ENCODE data around the gene NHP2. TPM values are rescaled to one million over a fixed set of nuclear protein-coding genes. Genes with fewer than 3 reads are reported as not detected.

Gene NHP2
- total and polyA plus RNA-seq, 8 donors = 4.0 to 182 (median 82.6) TPM

DNA sequence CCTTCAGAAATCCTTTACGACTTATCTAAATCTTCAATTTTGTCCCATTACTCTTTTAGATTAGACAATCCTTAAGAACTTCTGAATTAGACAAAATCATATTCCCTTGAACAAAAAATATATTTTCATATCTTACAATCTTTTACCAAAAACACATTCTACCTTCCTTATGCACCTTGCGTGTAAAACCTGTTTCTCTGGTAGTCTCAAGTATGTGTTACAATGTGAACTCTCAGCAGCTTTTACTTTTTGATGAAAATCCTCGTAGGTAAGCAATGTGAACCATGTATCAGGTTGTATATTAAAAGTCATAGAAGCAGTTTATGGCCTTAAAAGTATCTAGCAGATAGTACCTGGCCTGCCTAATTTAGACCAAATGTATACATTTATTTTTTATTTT is 20.8 kb upstream of the NHP2 start:
- H3K27ac ChIP-seq = no peak overlapping the region

DNA sequence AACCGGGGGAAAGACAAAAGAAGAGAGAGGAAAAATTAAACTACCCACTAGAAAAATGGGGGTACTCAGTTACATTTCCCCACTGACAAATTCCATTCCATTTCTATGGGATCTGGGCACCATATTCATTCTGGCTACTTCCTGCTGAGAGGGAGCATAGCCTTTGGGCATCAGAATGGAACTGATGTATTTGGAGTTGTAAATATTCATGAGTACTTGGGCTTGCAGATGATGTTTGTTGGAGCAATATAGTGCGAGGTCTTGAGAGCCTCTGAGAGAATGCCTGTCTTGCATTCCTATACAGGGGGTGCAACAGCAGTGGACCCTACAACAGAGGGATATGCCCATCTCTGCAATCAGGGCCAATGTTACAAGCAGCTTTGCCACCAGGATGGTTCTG is 16.8 kb upstream of the NHP2 start:
- TF ChIP-seq POLR2AphosphoS5 (IDR thresholded peaks at IDR 0.05) (no peak), POLR2A (IDR thresholded peaks at IDR 0.05) (no peak), EP300 (IDR thresholded peaks at IDR 0.05) (no peak)
- TF ChIP-seq, protein P1, sequence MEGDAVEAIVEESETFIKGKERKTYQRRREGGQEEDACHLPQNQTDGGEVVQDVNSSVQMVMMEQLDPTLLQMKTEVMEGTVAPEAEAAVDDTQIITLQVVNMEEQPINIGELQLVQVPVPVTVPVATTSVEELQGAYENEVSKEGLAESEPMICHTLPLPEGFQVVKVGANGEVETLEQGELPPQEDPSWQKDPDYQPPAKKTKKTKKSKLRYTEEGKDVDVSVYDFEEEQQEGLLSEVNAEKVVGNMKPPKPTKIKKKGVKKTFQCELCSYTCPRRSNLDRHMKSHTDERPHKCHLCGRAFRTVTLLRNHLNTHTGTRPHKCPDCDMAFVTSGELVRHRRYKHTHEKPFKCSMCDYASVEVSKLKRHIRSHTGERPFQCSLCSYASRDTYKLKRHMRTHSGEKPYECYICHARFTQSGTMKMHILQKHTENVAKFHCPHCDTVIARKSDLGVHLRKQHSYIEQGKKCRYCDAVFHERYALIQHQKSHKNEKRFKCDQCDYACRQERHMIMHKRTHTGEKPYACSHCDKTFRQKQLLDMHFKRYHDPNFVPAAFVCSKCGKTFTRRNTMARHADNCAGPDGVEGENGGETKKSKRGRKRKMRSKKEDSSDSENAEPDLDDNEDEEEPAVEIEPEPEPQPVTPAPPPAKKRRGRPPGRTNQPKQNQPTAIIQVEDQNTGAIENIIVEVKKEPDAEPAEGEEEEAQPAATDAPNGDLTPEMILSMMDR (IDR thresholded peaks at IDR 0.05) = no peak
- Histone ChIP-seq H3K4me1 (no peaks in the 10 kb centered on the region), H3K9me3 (no peaks in the 10 kb centered on the region), H3K4me3 (no peak overlapping the region), H3K27ac (no peak overlapping the region), H3K27me3 (peaks cover 0 to 25% (median 5%) of the 10 kb centered on the region in 3 donors), H3K36me3 (no peaks in the 10 kb centered on the region)
- no peak for DNase-seq
- 79 to 86% (median 81%) methylated on average over 2 of the region's 2 CpGs for whole genome bisulfite sequencing, 5 donors
- intact Hi-C loops (cut with DNase I; ENCODE audit: low total_unique reads) = no loop called here

More for the DNA sequence above, 20.8 kb upstream of the NHP2 start:
- intact Hi-C loops (cut with DNase I; ENCODE audit: low total_unique reads) = no loop called here
- Histone ChIP-seq H3K4me3 (no peak overlapping the region), H3K36me3 (no peaks in the 10 kb centered on the region), H3K27me3 (peaks cover 0 to 5% (median 0%) of the 10 kb centered on the region in 3 donors), H3K9me3 (peaks cover 0 to 3% (median 0%) of the 10 kb centered on the region in 4 donors), H3K4me1 (no peaks in the 10 kb centered on the region)
- WGBS, 5 donors = 88 to 92% (median 91%) methylated on average over 3 of the region's 3 CpGs
- no peak for TF ChIP-seq POLR2A (IDR thresholded peaks at IDR 0.05)
- TF ChIP-seq EP300 (IDR thresholded peaks at IDR 0.05) = no peak
- TF ChIP-seq POLR2AphosphoS5 (IDR thresholded peaks at IDR 0.05) = no peak
- TF ChIP-seq, protein P1 (IDR thresholded peaks at IDR 0.05) = no peak
- DNase-seq = no peak

DNA sequence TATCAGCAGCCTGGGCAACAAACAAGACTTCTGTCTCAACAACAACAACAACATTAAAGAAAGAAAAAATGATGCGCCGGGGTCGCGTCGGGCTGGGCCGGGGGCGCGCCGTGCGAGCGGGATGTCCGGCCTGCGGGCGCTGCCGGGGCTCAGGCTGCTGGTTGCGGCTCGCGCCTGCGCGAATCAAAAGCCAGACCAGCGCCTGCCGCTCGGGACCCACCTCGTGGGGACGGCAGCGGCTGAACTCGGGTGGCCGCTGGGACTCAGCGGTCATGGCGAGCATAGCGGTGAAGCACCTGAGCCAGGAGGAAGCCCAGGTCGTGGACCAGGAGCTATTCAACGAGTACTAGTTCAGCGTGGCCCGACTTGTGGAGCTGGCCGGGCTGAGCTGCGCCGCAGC is 11.9 kb upstream of the NHP2 start:
- H3K4me1 ChIP-seq = peaks cover 0 to 11% (median 9%) of the 10 kb centered on the region in 4 donors
- no peaks in the 10 kb centered on the region for H3K36me3 ChIP-seq
- no peaks in the 10 kb centered on the region for H3K9me3 ChIP-seq
- no peak overlapping the region for H3K27ac ChIP-seq
- DNase-seq = no peak
- TF ChIP-seq EP300 (IDR thresholded peaks at IDR 0.05) (no peak), POLR2AphosphoS5 (IDR thresholded peaks at IDR 0.05) (no peak), POLR2A (IDR thresholded peaks at IDR 0.05) (no peak)
- TF ChIP-seq, protein P1 (IDR thresholded peaks at IDR 0.05) = no peak
- peaks cover 0 to 49% (median 23%) of the 10 kb centered on the region in 3 donors for H3K27me3 ChIP-seq
- no peak overlapping the region for H3K4me3 ChIP-seq
- intact Hi-C loops (cut with DNase I; ENCODE audit: low total_unique reads) = no loop called here
- 28 to 66% (median 44%) methylated on average over 34 to 38 of the region's 38 CpGs for WGBS, 5 donors

DNA sequence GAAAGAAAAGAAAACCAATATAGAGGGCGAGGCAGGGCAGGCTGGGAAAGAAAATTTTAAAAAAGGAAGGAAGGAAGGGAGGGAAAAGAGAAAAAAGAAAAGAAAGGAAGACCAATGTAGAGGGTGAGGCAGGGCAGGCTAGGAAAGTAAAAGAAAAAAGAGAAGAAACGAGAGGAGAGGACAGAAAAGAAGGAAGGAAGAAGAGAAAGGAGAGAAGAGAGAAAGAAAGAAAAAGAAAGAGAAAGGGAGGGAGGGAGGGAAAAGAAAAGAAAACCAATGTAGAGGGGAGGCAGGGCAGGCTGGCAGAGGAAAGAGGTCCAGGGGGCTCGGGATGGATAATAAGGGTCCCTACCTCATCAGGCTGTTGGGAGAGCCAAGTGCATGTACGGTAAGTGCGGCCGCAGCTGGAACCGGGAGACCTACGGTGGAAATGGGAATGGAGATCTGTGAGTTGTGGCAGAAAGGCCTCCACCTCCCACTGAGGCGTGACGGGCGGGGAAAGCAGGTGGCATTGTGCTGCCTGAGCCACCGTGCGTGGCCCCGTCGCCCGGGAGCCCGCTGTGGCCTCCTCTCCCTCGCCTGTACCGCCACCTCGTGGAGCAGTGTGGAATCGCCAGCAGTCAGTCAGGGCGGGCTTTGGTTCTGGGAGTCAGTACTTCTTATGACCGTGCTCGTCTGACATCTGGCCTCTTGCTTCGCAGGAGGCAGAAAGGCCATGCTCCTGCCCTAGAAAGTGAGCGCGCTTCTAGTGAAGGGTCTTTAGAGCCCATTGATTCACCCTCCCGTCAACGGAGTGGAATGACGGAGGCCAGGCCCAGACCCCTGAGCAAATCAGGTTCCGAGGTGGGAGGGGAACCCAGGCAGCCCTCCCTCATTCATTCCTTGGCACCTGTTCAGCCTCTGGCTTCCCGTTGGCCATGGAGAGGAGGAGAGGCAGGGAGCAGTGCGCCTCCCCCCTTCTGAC is 10.4 kb upstream of the NHP2 start:
- peaks cover 0 to 11% (median 9%) of the 10 kb centered on the region in 4 donors for H3K4me1 ChIP-seq
- H3K27me3 ChIP-seq = peaks cover 0 to 44% (median 23%) of the 10 kb centered on the region in 3 donors
- peak overlapping the region in 1 of 4 donors; percentile 15 for H3K4me3 ChIP-seq
- 9 to 11% (median 10%) methylated on average over 24 to 33 of the region's 33 CpGs for WGBS, 5 donors
- DNase-seq = peak; percentile 91 to 94
- no peaks in the 10 kb centered on the region for H3K36me3 ChIP-seq
- no peaks in the 10 kb centered on the region for H3K9me3 ChIP-seq
- intact Hi-C loops (cut with DNase I; ENCODE audit: low total_unique reads) = loop anchor here (5.0 kb wide), 1 partner anchor 92 kb away; no protein-coding TSS in a partner anchor
- TF ChIP-seq, protein P1 (IDR thresholded peaks at IDR 0.05) = peak in 5 of 7 experiments; percentile 97 to 99 (median 99)
- TF ChIP-seq POLR2AphosphoS5 (IDR thresholded peaks at IDR 0.05) (peak in 1 of 3 donors; percentile 63), POLR2A (IDR thresholded peaks at IDR 0.05) (no peak), EP300 (IDR thresholded peaks at IDR 0.05) (no peak)
- no peak overlapping the region for H3K27ac ChIP-seq
